Stimulated activated CD8-positive, alpha-beta memory T cell treated with anti-CD3 and anti-CD28 coated beads, Interleukin-7, amount 100 ng/mL, for 24 hours (primary cell): Measurements from ENCODE around the gene TTLL1.
"Not testable (repeated sequence)": the region's sequence is repeated elsewhere in the genome, so short reads cannot be mapped to it uniquely, and the experiment has no call there.

Experiments used
- DNase-seq: peaks from one replicate; pipeline ENCODE4 v3.0.0-alpha.2; 2020; ENCODE audit warnings: low read depth

The TTLL1 gene

DNA sequence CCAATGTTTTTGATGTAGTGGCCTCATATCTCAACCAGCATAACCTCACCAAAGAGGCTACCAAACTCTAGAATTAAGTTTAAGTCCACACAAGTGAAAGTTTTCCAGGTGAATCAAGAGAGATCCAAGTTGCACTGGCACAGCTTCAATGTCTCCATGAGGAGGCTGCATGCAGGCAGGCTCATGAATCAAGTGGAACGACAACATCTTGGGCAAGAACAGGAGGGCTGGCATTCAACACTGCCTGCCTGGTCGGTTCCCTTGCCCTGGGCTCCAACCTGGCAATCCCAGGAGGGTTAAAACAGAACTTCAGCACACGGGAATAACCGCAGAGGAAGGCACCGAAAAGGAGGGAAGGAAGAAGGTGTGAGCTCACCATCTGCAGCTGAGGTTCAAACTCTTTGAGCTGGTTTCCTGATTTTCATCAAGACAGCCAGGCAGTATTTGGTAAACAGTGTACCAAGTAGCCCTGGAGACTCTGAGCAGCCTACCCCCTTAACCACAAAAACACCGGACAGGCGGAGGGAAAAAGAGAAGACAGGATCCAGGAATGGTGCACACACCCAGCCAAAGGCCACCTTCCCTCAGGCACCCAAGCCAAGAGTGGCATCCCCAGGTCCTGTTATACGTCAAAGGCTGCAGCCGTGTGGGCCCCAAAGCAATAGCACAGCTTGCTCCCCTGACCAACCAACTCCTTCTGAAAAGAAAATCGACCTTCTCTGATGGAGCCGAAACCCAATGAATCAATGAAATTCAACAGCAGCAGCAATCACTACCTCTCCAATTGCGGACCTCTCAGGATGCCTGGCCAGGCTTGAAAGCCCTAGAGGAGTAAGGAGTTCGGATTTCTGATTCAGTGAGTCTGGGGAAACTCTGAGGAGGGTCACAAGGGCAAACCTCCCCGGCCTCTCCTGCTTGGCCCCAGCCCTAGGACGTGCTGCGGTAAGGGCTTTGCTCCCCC lies 75.6 kb downstream of the TTLL1 start:
- no peak for DNase-seq

DNA sequence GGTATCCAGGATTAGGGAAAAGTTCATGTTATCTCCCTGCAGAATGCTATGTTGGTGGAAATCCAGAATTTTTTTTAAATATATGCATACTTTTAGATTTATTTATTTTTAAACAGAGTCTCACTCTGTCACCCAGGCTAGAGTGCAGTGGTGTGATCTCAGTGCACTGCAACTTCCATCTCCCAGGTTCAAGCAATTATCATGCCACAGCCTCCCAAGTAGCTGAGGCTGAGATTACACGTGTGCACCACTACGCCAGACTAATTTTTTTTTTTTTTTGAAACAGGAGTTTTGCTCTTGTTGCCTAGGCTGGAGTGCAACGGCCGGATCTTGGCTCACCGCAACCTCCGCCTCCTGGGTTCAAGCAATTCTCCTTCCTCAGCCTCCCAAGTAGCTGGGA lies 76.8 kb downstream of the TTLL1 start:
- no peak for DNase-seq

- no peak for DNase-seq
These were observed 78.1 kb downstream of the TTLL1 start for GRCh38 chr22:43011079-43011478.

- no peak for DNase-seq
These were observed 79.7 kb downstream of the TTLL1 start for GRCh38 chr22:43009444-43009843.

- no peak for DNase-seq
These were observed 80.3 kb downstream of the TTLL1 start for GRCh38 chr22:43008921-43009320.

DNA sequence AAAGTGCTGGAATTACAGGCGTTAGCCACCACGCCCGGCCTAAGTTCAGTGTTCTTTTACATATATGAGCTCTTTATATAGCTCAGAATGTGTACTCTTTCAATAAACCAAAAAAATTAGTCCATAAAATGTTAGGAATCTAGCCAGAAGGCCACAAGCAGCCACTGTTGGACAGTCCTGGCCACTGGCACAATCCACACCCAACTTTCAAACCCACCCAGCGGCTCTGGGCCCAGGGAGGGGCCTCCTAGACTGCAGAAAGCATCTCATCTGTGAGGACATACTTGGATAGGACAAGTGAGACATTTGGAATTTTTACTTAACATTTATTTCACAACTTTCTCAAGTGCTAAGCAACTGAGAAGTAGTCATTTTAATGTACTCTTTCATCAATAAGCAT lies 80.7 kb downstream of the TTLL1 start:
- no peak for DNase-seq

DNA sequence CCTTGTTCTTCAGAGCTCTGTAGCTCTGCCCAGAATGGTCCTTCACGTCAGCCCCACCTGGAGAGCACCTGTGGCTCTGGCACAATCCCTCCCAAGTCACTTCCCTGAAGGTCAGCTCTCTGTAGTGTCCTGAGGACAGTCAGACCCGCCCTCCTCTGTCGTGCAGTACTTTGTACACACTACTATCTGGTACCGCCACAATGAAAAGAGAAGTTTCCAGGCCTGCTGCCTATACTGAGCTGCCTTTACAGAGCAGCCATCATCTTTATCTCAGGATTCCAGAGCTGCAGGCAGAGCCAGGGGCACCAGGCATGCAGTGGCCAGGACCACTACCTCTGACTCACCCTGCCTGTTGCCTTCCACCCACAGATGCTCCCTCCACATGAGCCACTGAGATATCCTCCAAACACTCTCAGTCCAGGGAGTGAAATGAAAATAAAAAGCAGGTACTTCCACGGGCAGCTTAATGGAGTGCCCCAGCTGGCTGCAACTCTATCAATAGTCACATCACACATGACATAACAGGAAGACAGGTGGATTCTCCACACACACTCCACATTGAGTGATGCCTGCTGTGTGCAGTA lies 81.6 kb downstream of the TTLL1 start:
- DNase-seq, result no peak

DNA sequence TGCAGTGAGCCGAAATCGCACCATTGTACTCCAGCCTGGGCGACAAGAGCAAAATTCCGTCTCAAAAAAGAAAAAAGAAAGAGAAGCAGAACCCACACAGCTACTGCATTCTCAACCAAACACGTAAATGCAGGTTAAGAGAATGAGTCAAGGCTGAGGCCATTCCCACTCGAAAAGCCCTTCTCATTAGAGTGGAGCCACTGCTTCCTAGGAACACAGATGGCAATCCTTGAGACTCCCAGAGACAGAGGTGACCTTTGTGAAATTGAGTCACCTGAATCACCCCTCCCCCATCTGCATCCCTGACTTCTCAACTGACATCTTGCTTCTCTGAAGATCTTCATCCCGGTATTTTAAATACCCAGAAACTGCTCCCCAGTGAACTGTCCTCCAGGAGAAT lies 82.4 kb downstream of the TTLL1 start:
- no peak for DNase-seq

GRCh38 chr22:43006016-43006505 lies 83.1 kb downstream of the TTLL1 start:
- DNase-seq, result no peak

GRCh38 chr22:43005106-43005505 lies 84.1 kb downstream of the TTLL1 start:
- no peak for DNase-seq

- DNase-seq, result no peak
These were observed 84.7 kb downstream of the TTLL1 start for GRCh38 chr22:43004362-43005035.

DNA sequence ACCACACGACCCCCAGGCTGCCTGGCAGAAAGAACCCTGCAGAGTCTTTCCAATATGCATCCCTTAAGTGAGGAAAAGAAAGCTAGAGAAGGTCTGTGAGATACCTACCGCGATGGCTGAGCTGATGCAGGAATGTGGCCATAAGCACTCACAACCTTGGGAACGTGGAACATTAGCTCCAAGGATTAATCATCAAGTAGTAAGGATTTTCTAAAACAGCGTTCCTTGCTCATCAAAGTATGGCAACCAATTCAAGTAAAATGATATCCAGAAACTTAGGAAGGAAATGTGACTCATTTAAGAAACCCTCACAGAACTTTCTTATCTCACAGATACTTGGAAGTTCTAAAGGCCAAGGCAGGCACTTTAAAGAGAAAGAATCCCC lies 87.0 kb downstream of the TTLL1 start:
- no peak for DNase-seq

GRCh38 chr22:43001271-43002201 lies 87.7 kb downstream of the TTLL1 start:
- no peak for DNase-seq

DNA sequence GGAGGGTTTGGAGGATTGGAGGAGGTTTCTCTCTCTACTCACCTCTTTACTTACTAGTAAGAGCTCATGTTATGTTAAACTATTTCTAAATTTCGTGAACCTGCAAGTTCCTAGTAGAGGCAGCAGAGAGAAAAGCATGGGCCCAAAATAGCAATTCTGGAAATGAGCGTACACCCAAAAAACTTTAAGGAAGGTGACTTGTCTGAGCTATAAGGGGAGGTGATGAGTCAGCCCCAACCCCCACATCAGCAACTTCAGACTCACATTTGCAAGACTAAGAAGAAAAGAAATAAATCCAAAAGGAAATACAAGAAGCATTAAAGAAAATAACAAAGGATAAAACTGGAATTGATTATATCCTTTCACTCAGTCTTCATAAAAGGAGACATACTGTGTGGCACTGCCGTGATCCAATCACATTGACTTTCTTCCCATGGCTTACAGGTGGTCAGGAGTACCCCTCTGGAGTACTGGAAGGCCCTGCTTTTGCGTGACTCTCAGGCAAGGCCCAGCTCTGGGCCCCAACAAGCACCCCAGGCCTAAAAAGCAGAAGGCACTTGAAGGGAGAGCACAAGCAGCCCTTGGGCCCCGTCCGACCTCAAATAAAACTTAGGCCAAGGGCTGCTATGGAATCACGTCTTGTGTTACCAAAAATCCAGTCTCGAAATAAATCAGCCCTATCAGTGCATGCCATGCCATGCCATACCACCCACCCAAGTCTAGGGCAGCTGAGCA lies 88.6 kb downstream of the TTLL1 start:
- peak; percentile 18 for DNase-seq

- no peak for DNase-seq
These were observed 91.6 kb downstream of the TTLL1 start for GRCh38 chr22:42997582-42998090.

DNA sequence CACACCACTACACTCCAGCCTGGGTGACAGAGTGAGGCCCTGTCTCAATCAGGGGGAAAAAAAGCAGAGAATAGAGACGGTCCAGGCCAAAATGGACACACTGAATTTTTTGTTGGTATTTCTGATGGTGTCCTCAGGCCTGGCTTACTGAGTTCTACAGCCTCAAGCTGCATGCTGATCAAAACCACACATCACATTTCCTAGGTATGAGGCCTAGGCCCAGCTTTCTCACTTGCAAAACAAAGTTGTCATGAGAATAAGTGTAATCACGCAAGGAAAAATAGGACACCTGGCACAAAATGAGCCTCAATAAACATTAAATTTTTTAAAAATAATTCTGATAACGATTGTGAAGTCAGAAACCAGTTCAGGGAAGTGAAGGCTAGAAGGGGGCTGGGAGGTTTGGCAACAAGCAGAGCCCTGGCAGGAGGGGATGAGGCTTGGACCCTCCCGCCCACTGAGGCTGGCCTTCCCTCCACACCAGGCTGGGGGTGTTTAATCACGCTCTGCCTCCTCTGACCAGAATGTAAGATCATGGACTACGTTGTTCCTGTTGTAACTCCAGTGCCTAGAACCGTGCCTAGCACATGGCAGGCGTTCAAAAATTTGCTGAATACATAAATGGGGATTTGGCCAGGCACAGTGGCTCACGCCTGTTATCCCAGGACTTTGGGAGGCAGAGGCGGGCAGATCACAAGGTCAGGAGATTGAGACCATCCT lies 92.4 kb downstream of the TTLL1 start:
- DNase-seq, result no peak

GRCh38 chr22:42995654-42996053 lies 93.5 kb downstream of the TTLL1 start:
- DNase-seq, result not testable (repeated sequence)

- DNase-seq, result no peak
These were observed 94.2 kb downstream of the TTLL1 start for GRCh38 chr22:42994917-42995562.

DNA sequence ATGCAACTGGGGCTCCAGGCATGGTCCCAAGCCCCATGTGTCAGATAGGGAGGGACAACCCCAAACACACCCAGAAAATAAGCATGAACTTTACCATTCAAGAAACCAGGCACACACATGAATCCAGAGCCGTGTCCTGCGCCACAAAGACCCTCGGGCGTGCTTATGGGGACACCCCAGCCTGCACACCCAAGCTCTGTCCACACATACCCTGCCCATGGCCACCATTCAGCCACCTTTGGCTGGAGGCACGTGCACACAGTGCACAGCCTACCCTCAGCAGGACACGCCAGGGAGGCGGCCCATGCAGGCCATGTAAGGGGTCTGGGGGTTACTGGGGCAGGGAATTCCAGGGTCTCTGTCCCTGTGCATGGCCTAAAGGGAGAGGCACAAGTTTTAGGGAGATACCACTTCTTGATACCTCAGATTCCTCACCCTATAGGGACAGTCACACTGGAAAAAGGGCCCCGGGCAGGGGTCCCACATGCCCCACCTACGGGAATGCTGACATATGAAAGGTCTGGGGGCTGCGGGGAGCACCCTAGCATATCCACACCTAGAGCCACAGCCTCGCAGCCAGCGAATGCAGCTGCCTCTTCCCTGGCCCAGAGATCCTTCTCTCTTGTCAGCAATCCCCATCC lies 94.8 kb downstream of the TTLL1 start:
- no peak for DNase-seq
